Colonic mucosa (tissue), 4 donors: ENCODE data around the gene CPXM1. TPM values are rescaled to one million over a fixed set of nuclear protein-coding genes. Genes with fewer than 3 reads are reported as not detected.

Experiments used
- DNase-seq: peaks from one replicate; pipeline ENCODE4 v3.0.0-alpha.2; 2020
- H3K27ac ChIP-seq: fragments of 200-600 bp; one replicate; pipeline ENCODE4 v1.8.0; 2021
- H3K27me3 ChIP-seq: fragments of 200-600 bp; one replicate; pipeline ENCODE4 v1.8.0; 2021
- H3K36me3 ChIP-seq: fragments of 200-600 bp; one replicate; pipeline ENCODE4 v1.8.0; 2021
- H3K4me1 ChIP-seq: fragments of 200-600 bp; one replicate; pipeline ENCODE4 v1.8.0; 2021; ENCODE audit warnings: mild to moderate bottlenecking
- H3K4me3 ChIP-seq: fragments of 200-600 bp; one replicate; pipeline ENCODE4 v1.8.0; 2021
- H3K9ac ChIP-seq, 2 donors: one replicate each; pipeline ENCODE4 v1.7.0; 2013; ENCODE audit warnings: control low read depth in 2 of 2, low read depth in 2 of 2, low read length in 2 of 2
- H3K9me3 ChIP-seq: fragments of 200-600 bp; one replicate; pipeline ENCODE4 v1.8.0; 2021
- CTCF ChIP-seq: fragments of 200-600 bp; IDR thresholded peaks from one replicate; pipeline ENCODE4 v1.8.0; 2022; ENCODE audit warnings: antibody characterized with exemption, mild to moderate bottlenecking
- intact Hi-C: fragments of 100-400 bp; cut with DNase I; formaldehyde crosslinking; loops from one replicate; pipeline ENCODE4 v1.14.1; 2022
- total RNA-seq, 2 donors: library from RNA; stranded (reverse); fragmentation: NEBNext Ultra II Directional in 1 of 2; extraction: Animal tissue kit (Norgen Biotek cat#: 25700) in 1 of 2; gene quantifications; one replicate each; pipeline ENCODE4 v1.2.1, GENCODE V29; 2021
- donor health status: healthy.
- donor health status: DM: no; HTN: no; CAD: no.
- donor health status: DM: no; HTN: no; CAD: no.

Gene CPXM1
- total RNA-seq, 2 donors from 2014 or later: 0.98 to 1.1 TPM

- intact Hi-C loops: no loop called here
- H3K9ac ChIP-seq: no peak overlapping the region
- peaks cover 14% of the 10 kb centered on the region for H3K27me3 ChIP-seq
- DNase-seq: no peak
- no peaks in the 10 kb centered on the region for H3K36me3 ChIP-seq
- H3K9me3 ChIP-seq: no peaks in the 10 kb centered on the region
- no peak overlapping the region for H3K4me3 ChIP-seq
- H3K27ac ChIP-seq: no peak overlapping the region
- H3K4me1 ChIP-seq: peaks cover 7% of the 10 kb centered on the region
- no peak for TF ChIP-seq CTCF
Measured at GRCh38 chr20:2748551-2749342, 51.7 kb downstream of the CPXM1 start.

DNA sequence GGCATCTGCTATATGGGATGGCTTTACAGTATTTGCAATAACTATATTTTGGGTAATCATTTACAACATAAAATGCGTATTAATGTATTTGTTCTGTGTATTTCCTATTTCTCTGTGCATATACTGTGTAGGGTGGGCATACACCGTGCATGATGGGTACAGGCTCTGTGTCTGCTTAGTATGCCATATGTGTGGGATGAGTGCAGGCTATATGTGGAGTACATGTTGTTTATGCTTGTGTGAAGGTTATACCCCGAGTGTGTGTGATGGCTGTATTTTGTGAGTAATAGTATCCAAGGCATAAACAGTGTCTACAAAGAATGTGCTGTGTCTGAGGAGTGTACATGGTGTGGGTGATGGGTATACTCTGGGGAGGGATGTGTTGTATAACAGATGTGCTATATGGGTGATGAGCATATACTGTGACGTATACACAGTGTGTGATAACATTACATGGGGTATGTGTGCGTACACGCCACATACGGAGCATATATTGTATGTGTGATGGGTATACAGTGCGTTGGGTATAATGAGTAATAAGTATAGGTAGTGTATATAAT is 52.7 kb downstream of the CPXM1 start:
- Histone ChIP-seq H3K4me3 (no peak overlapping the region), H3K4me1 (peaks cover 5% of the 10 kb centered on the region), H3K9ac (no peak overlapping the region), H3K27me3 (peaks cover 4% of the 10 kb centered on the region), H3K36me3 (no peaks in the 10 kb centered on the region), H3K27ac (no peak overlapping the region), H3K9me3 (no peaks in the 10 kb centered on the region)
- intact Hi-C loops: no loop called here
- TF ChIP-seq CTCF: no peak
- DNase-seq: no peak

DNA sequence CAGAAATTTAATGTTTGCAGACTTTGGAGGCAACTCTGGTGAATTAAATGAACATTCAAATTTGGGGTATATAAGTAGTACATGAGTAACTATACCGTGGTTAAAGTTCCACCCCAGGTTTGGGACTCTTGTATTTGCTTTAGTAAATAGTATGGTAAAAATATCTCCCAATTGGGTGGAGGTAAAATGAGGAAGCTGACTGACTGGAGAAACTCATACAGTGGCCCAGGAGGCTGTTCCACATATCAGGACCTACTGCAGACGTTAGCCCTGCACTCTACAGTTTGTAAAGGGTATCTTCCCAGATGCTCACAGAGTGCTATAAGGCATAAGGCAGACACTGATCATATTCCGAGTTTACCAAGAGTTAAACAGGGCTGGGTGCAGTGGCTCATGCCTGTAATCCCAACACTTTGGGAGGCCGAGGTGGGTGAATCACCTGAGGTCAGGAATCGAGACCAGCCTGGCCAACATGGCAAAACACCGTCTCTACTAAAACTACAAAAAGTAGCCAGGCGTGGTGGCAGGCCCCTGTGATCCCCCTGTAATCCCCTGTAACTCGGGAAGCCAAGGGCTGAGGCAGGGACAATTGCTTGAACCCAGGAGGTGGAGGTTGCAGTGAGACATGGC is 53.7 kb downstream of the CPXM1 start:
- peak; percentile 7 for DNase-seq
- peaks cover 4% of the 10 kb centered on the region for H3K27me3 ChIP-seq
- intact Hi-C loops: no loop called here

GRCh38 chr20:2745936-2746635 is 54.3 kb downstream of the CPXM1 start:
- Histone ChIP-seq H3K9ac (no peak overlapping the region), H3K27ac (no peak overlapping the region), H3K4me1 (no peaks in the 10 kb centered on the region), H3K36me3 (no peaks in the 10 kb centered on the region), H3K4me3 (no peak overlapping the region), H3K9me3 (no peaks in the 10 kb centered on the region), H3K27me3 (peaks cover 4% of the 10 kb centered on the region)
- no peak for DNase-seq
- no peak for TF ChIP-seq CTCF
- intact Hi-C loops: no loop called here

More for the DNA sequence above, 53.7 kb downstream of the CPXM1 start:
- no peaks in the 10 kb centered on the region for H3K4me1 ChIP-seq
- H3K9ac ChIP-seq: no peak overlapping the region
- H3K9me3 ChIP-seq: no peaks in the 10 kb centered on the region
- H3K27ac ChIP-seq: no peak overlapping the region
- H3K36me3 ChIP-seq: no peaks in the 10 kb centered on the region
- no peak for TF ChIP-seq CTCF
- no peak overlapping the region for H3K4me3 ChIP-seq

- H3K4me1 ChIP-seq: no peaks in the 10 kb centered on the region
- no peaks in the 10 kb centered on the region for H3K9me3 ChIP-seq
- H3K4me3 ChIP-seq: no peak overlapping the region
- no peak for DNase-seq
- no peak overlapping the region for H3K9ac ChIP-seq
- TF ChIP-seq CTCF: no peak
- peaks cover 4% of the 10 kb centered on the region for H3K27me3 ChIP-seq
- H3K36me3 ChIP-seq: no peaks in the 10 kb centered on the region
- intact Hi-C loops: no loop called here
- H3K27ac ChIP-seq: no peak overlapping the region
Measured at GRCh38 chr20:2745060-2745910, 55.1 kb downstream of the CPXM1 start.
